Activated T-cell treated with anti-CD3 and anti-CD28 coated beads for 48 hours (primary cell): Measurements from ENCODE around the gene TBX15.
"Not testable (repeated sequence)": the region's sequence is repeated elsewhere in the genome, so short reads cannot be mapped to it uniquely, and the experiment has no call there.

ENCODE experiments used
- DNase-seq: peaks from one replicate; pipeline ENCODE4 v3.0.0-alpha.2; 2020; ENCODE audit warnings: low read depth

The TBX15 gene

DNA sequence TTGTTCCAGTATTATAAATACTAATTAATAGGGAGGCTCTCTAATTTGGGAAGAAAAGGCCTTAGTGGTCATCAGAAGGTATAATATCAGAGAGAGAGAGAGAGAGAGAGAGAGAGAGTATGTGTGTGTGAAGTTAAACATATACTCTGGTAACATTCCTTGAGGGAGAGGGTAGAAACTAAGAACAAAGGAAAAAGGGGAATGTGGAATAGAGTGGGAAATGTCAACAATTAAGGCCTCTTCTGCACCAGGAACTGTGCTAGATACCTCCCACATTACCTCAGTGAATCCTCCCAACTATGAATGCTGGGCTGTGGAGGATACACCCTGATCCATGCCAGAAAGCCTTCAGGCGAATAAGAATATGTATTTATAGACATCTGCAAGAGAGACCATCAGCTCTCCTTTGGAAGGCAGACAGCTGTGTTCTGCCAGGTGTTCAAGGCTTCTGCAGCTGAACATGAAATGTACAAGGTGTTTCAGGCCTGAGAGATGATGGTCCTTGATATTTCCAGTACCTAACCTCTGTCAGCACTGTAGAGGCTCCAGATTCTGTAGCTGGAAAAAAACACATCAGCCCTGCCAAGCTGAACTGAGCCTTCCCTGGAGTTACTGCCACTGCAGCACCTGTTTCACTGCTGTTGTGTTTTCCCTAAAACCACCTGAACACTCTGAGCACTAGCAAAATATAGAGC lies 29.1 kb downstream of the TBX15 start:
- no peak for DNase-seq

DNA sequence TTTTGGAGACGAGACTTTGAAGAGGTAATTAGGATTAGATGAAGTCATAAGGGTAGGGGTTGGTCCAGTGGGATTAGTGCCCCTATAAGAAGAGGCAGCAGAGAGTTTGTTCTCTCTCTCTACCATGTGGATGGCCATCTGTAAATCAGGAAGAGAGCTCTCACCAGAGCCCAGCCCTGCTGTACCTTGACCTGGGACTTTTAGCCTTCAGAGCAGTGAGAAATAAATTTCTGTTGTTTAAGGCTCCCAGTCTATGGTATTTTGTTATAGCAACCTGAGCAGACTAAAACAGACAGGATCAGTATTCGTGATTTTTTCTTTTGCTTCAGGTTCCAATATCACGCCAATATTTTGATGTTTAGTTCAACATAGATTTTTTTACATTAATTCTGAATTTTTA lies 30.0 kb downstream of the TBX15 start:
- no peak for DNase-seq

GRCh38 chr1:118957579-118957978 lies 30.6 kb downstream of the TBX15 start:
- DNase-seq, result not testable (repeated sequence)

GRCh38 chr1:118954301-118954905 lies 33.7 kb downstream of the TBX15 start:
- no peak for DNase-seq

GRCh38 chr1:118951270-118951936 lies 36.7 kb downstream of the TBX15 start:
- DNase-seq, result no peak

GRCh38 chr1:118949315-118949714 lies 38.8 kb downstream of the TBX15 start:
- DNase-seq, result no peak

- DNase-seq, result no peak
Measured at GRCh38 chr1:118948846-118949245, 39.3 kb downstream of the TBX15 start.

DNA sequence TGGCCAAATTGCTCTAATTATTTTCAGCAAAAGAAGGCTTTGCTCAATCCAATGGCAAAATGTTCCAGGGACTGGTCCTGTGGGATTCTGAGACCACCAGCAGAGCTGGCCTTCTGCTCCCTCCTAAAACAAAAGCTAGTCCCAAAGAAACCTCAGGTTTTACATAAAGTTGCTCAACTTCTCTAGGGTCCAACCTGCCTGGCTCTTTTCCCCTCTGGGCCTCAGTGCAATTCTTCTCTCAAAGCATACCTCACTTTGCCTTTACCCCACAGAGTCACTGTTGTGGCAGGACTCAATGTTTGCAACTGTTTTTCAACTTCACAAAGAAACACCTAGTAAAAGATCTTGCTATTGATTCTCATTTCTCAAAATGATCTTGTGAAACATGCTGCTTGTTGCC lies 39.8 kb downstream of the TBX15 start:
- no peak for DNase-seq

GRCh38 chr1:118947790-118948189 lies 40.4 kb downstream of the TBX15 start:
- DNase-seq, result no peak

- no peak for DNase-seq
Measured at GRCh38 chr1:118947003-118947765, 41.0 kb downstream of the TBX15 start.

GRCh38 chr1:118945489-118945888 lies 42.7 kb downstream of the TBX15 start:
- no peak for DNase-seq

DNA sequence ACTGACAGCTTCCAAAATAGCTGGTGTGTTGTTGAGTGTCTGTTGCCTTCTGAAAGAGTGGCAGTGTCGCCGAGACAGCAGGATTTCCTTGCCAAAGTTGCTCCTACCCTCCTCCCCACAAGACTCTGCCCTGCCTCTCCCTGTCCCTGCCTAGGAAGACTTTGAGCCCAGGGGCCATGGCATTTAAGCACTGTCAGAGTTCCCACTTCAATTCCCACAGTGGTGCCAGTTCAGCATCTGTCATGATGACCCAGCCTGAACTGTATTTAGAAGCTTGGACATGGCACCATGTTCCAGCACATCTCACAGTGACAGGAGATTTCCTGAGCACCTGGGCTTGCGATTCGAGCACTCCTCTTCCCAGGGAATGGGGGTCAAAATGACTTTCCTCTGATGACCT lies 43.6 kb downstream of the TBX15 start:
- no peak for DNase-seq

- DNase-seq, result no peak
Measured at GRCh38 chr1:118944133-118944532, 44.0 kb downstream of the TBX15 start.

- DNase-seq, result no peak
Measured at GRCh38 chr1:118940957-118941356, 47.2 kb downstream of the TBX15 start.

- no peak for DNase-seq
Measured at GRCh38 chr1:118937413-118938072, 50.6 kb downstream of the TBX15 start.

DNA sequence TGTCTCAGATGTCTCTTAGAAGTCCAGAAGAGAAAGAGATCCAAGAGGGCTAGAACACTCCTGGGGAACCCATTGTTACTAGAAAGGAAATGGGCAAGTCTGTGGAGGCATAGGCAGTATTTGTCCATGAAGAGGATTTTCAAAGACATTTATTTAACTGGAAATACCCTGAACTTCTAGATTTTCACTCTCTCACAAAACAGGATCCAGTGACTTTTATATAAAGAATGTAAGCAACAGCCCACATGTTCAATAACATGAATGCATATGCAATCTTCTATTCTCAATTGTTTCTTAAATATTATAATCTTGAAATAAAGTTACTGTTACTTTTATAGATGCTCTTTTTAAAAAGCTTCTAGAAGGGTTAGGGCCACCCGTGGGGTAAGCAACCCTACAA lies 53.4 kb downstream of the TBX15 start:
- DNase-seq, result no peak

GRCh38 chr1:118933051-118933781 lies 54.9 kb downstream of the TBX15 start:
- no peak for DNase-seq

DNA sequence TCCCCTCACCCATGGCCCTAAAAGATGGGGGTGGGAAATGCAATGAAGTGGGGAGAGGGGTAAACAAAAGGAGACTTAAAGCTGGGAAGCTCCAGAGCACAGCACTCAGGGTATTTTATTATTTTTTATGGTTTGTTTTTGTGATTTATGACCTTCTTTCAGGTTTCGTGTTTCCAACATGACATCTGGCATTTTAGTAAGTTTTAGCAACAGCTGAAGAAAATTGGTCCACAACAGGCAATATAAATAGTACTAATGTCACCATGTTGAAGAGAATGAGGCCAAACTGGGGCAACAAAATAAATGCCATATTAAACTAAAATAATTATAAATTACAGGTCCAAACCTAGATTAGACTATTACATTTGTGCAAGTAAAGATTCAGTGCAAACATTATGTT lies 56.3 kb downstream of the TBX15 start:
- no peak for DNase-seq

DNA sequence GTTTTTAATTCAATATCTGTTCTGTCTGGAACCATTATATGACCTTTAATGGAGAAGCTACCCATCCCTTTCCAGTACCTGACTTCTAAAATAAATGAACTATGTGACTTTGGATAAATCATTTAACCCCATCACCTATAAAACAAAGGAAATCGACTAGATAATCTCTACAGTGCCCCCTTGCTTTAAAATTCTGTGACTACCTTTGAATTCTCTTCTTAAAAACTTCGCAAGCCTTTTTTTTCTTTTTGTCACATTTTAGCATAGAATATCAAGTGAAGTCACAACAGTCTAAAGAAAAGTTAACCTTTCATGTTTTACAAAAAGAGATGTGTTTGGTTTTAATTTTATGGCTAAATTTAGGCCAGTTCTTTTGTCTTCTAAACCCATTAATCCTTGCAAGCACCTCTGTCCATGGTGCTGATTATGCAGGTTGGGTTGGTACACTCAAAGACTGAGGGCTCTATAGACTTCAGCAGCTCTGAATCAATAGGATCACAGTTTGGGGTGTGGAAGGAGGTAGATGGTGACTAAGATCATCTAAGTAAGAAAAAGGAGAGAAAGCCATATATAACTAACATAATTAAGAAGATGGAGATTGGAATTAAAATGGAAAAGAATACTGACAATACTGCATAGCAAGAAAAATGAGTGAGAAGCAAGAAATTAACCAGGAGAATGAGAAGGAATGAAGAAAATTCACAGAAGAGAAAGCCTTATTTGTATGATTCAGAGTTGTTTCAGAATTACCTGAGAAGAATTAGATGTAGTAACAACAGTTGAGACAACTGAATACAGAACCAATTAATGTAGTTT lies 59.2 kb downstream of the TBX15 start:
- DNase-seq, result no peak

GRCh38 chr1:118927427-118928187 lies 60.5 kb downstream of the TBX15 start:
- no peak for DNase-seq
